Chondrocyte (in vitro differentiated cells): ENCODE data around the gene HS6ST3. TPM values are rescaled to one million over a fixed set of nuclear protein-coding genes. Genes with fewer than 3 reads are reported as not detected.

Experiments used
- DNase-seq: peaks from one replicate; pipeline ENCODE4 v3.0.0; 2021; ENCODE audit warnings: mixed read lengths, low spot score
- H3K27ac Mint-ChIP-seq: one replicate; pipeline ENCODE4 v1.8.0; 2021; ENCODE audit warnings: mild to moderate bottlenecking, moderate library complexity, mixed read lengths; ENCODE audit not compliant: unreplicated experiment
- H3K27me3 Mint-ChIP-seq: 2 replicates; pipeline ENCODE4 v1.8.0; 2021; ENCODE audit warnings: low read depth, mixed read lengths
- H3K36me3 Mint-ChIP-seq: 2 replicates; pipeline ENCODE4 v1.8.0; 2021; ENCODE audit warnings: low read depth, mixed read lengths
- H3K4me1 Mint-ChIP-seq: 2 replicates; pipeline ENCODE4 v1.8.0; 2021; ENCODE audit warnings: low read depth, mild to moderate bottlenecking, mixed read lengths
- H3K4me3 Mint-ChIP-seq: one replicate; pipeline ENCODE4 v1.8.0; 2021; ENCODE audit warnings: mild to moderate bottlenecking, moderate library complexity, mixed read lengths; ENCODE audit not compliant: unreplicated experiment
- H3K9me3 Mint-ChIP-seq: 2 replicates; pipeline ENCODE4 v1.8.0; 2021; ENCODE audit warnings: low read depth, mixed read lengths
- CTCF ChIP-seq: fragments of 200-600 bp; sonication (generic); IDR thresholded peaks from 2 replicates; pipeline ENCODE4 v1.5.0; 2021; ENCODE audit warnings: antibody characterized with exemption, mild to moderate bottlenecking, moderate library complexity
- total RNA-seq: library from RNA; stranded (reverse); gene quantifications from 3 replicates; pipeline ENCODE4 v1.2.1, GENCODE V29; 2021

HS6ST3 gene
- total RNA-seq, 1 donor from 2014 or later: not detected

- Mint-ChIP-seq H3K27ac (no peak overlapping the region), H3K36me3 (no peaks in the 10 kb centered on the region), H3K27me3 (peaks cover 4% of the 10 kb centered on the region), H3K4me1 (no peaks in the 10 kb centered on the region), H3K9me3 (no peaks in the 10 kb centered on the region), H3K4me3 (no peak overlapping the region)
- DNase-seq: no peak
- no peak for TF ChIP-seq CTCF
Observed at GRCh38 chr13:96391606-96392005, 301.7 kb downstream of the HS6ST3 start.

- Mint-ChIP-seq H3K4me1 (no peaks in the 10 kb centered on the region), H3K9me3 (no peaks in the 10 kb centered on the region), H3K27me3 (peaks cover 2% of the 10 kb centered on the region), H3K36me3 (no peaks in the 10 kb centered on the region), H3K27ac (no peak overlapping the region), H3K4me3 (no peak overlapping the region)
- no peak for TF ChIP-seq CTCF
- DNase-seq: no peak
Observed at GRCh38 chr13:96397807-96398206, 307.9 kb downstream of the HS6ST3 start.

- H3K9me3 Mint-ChIP-seq: no peaks in the 10 kb centered on the region
- peaks cover 2% of the 10 kb centered on the region for H3K27me3 Mint-ChIP-seq
- H3K27ac Mint-ChIP-seq: no peak overlapping the region
- H3K4me3 Mint-ChIP-seq: no peak overlapping the region
- H3K4me1 Mint-ChIP-seq: no peaks in the 10 kb centered on the region
- H3K36me3 Mint-ChIP-seq: no peaks in the 10 kb centered on the region
- no peak for DNase-seq
- TF ChIP-seq CTCF: no peak
Observed at GRCh38 chr13:96398486-96398885, 308.6 kb downstream of the HS6ST3 start.

- no peaks in the 10 kb centered on the region for H3K9me3 Mint-ChIP-seq
- H3K36me3 Mint-ChIP-seq: no peaks in the 10 kb centered on the region
- no peak for DNase-seq
- no peaks in the 10 kb centered on the region for H3K4me1 Mint-ChIP-seq
- H3K4me3 Mint-ChIP-seq: no peak overlapping the region
- no peak for TF ChIP-seq CTCF
- no peak overlapping the region for H3K27ac Mint-ChIP-seq
- peaks cover 2% of the 10 kb centered on the region for H3K27me3 Mint-ChIP-seq
Observed at GRCh38 chr13:96403241-96403640, 313.3 kb downstream of the HS6ST3 start.

- DNase-seq: no peak
- H3K4me3 Mint-ChIP-seq: no peak overlapping the region
Observed at GRCh38 chr13:96403651-96404050, 313.7 kb downstream of the HS6ST3 start.

More at GRCh38 chr13:96403651-96404050, 313.7 kb downstream of the HS6ST3 start:
- no peaks in the 10 kb centered on the region for H3K36me3 Mint-ChIP-seq
- no peak overlapping the region for H3K27ac Mint-ChIP-seq
- H3K27me3 Mint-ChIP-seq: peaks cover 2% of the 10 kb centered on the region
- no peaks in the 10 kb centered on the region for H3K4me1 Mint-ChIP-seq
- no peak for TF ChIP-seq CTCF
- H3K9me3 Mint-ChIP-seq: no peaks in the 10 kb centered on the region
